HepG2 (cell line): ENCODE data around the gene PISD. TPM values are rescaled to one million over a fixed set of nuclear protein-coding genes. Genes with fewer than 3 reads are reported as not detected.

Source experiments
- ARNTL ChIP-seq: sonication (generic); formaldehyde crosslinking; IDR thresholded peaks from 2 replicates; pipeline ENCODE4 v1.4.0; 2020; ENCODE audit warnings: mild to moderate bottlenecking, missing genetic modification reagents
- FOSL1 ChIP-seq: sonication (generic); formaldehyde crosslinking; IDR thresholded peaks from 2 replicates; pipeline ENCODE4 v1.9.0; 2021; ENCODE audit warnings: missing genetic modification reagents, borderline replicate concordance
- HNRNPK ChIP-seq: fragments of 200-400 bp; formaldehyde crosslinking; IDR thresholded peaks from 2 replicates; pipeline ENCODE4 v1.6.1; 2018; ENCODE audit warnings: low read length, low read depth, moderate library complexity, mild to moderate bottlenecking; ENCODE audit not compliant: poor library complexity, severe bottlenecking
- KDM4B ChIP-seq: sonication (generic); formaldehyde crosslinking; IDR thresholded peaks from 2 replicates; pipeline ENCODE4 v1.4.0; 2020; ENCODE audit warnings: missing genetic modification reagents
- KLF11 ChIP-seq: IDR thresholded peaks from 2 replicates; pipeline ENCODE4 v1.6.1; 2016; ENCODE audit warnings: missing compliant biosample characterization
- NKX3-1 ChIP-seq: sonication (generic); formaldehyde crosslinking; IDR thresholded peaks from 2 replicates; pipeline ENCODE4 v1.5.0; 2020; ENCODE audit warnings: missing genetic modification reagents
- PHF20 ChIP-seq: sonication (generic); formaldehyde crosslinking; IDR thresholded peaks from 2 replicates; pipeline ENCODE4 v1.5.0; 2020; ENCODE audit warnings: mild to moderate bottlenecking, missing genetic modification reagents
- PRMT3 ChIP-seq: sonication (generic); formaldehyde crosslinking; IDR thresholded peaks from 2 replicates; pipeline ENCODE4 v1.8.1; 2022; ENCODE audit warnings: low read depth, mild to moderate bottlenecking, moderate library complexity, missing genetic modification reagents, borderline replicate concordance
- REL ChIP-seq: sonication (generic); formaldehyde crosslinking; conservative IDR thresholded peaks from 2 replicates; pipeline ENCODE4 v1.8.0; 2022; ENCODE audit warnings: mild to moderate bottlenecking, missing genetic modification reagents, moderate library complexity
- SYNCRIP ChIP-seq: fragments of 200-400 bp; formaldehyde crosslinking; IDR thresholded peaks from 2 replicates; pipeline ENCODE4 v1.6.1; 2018; ENCODE audit warnings: mild to moderate bottlenecking, low read depth, low read length; ENCODE audit not compliant: insufficient read depth
- TEAD3 ChIP-seq: optimal IDR thresholded peaks from 2 replicates; pipeline ENCODE3; 2016; ENCODE audit warnings: borderline replicate concordance
- TMF1 ChIP-seq: sonication (generic); formaldehyde crosslinking; IDR thresholded peaks from 2 replicates; pipeline ENCODE4 v1.8.1; 2022; ENCODE audit warnings: low read depth, missing genetic modification reagents
- ZNF543 ChIP-seq: sonication (generic); formaldehyde crosslinking; IDR thresholded peaks from 2 replicates; pipeline ENCODE4 v1.4.0; 2020; ENCODE audit warnings: mild to moderate bottlenecking, missing genetic modification reagents
- ZNF563 ChIP-seq: sonication (generic); formaldehyde crosslinking; IDR thresholded peaks from 2 replicates; pipeline ENCODE4 v1.8.0; 2022; ENCODE audit warnings: mild to moderate bottlenecking, moderate library complexity, missing genetic modification reagents
- polyA plus RNA-seq, 8 experiments: library from polyadenylated mRNA; depleted of rRNA in 3 of 8; stranded (reverse) in 7 of 8; unstranded in 1 of 8; fragments of >200 nt; fragmentation: Illumina TruSeq in 4 of 8; extraction: Trizol in 4 of 8; gene quantifications; 2 replicates each; pipeline versions ENCODE4 v1.2.1 to v1.2.3, GENCODE V29; 2011 to 2016; ENCODE audit warnings: low read depth in 4 of 8, missing spikeins in 1 of 8, mixed read lengths in 1 of 8; ENCODE audit not compliant: insufficient read depth in 1 of 8
- total RNA-seq, 5 experiments: library from RNA; depleted of rRNA; stranded (reverse); fragments of >200 nt; fragmentation: Illumina TruSeq; extraction: Trizol; gene quantifications; 2 replicates each; pipeline ENCODE4 v1.2.3, GENCODE V29; 2016; ENCODE audit warnings: low read depth in 1 of 5
- TF ChIP-seq, protein P1 (sequence below): IDR thresholded peaks from 2 replicates; pipeline ENCODE4 v1.6.1; 2016
- TF ChIP-seq, protein P2 (sequence below): sonication (generic); formaldehyde crosslinking; IDR thresholded peaks from 2 replicates; pipeline ENCODE4 v1.5.1; 2020; ENCODE audit warnings: mild to moderate bottlenecking, moderate library complexity, missing genetic modification reagents
- TF ChIP-seq, protein P3 (sequence below), 2 experiments: fragments of 450-650 bp in 1 of 2; sonication (generic) in 1 of 2; formaldehyde crosslinking in 1 of 2; IDR thresholded peaks; 2 replicates each; pipeline versions ENCODE4 v1.6.1 to v1.8.0; 2016 to 2022; ENCODE audit warnings: antibody characterized with exemption in 1 of 2, mild to moderate bottlenecking in 1 of 2, missing genetic modification reagents in 1 of 2
- TF ChIP-seq, protein P4 (sequence below): IDR thresholded peaks from 2 replicates; pipeline ENCODE4 v1.6.1; 2016; ENCODE audit warnings: missing compliant biosample characterization, missing genetic modification reagents, borderline replicate concordance

The PISD gene
- total and polyA plus RNA-seq, 2 of the 13 experiments (the other 11 are each of a cell fraction or from before 2014, with no cell fraction given), result 30.1 to 47.7 TPM

DNA sequence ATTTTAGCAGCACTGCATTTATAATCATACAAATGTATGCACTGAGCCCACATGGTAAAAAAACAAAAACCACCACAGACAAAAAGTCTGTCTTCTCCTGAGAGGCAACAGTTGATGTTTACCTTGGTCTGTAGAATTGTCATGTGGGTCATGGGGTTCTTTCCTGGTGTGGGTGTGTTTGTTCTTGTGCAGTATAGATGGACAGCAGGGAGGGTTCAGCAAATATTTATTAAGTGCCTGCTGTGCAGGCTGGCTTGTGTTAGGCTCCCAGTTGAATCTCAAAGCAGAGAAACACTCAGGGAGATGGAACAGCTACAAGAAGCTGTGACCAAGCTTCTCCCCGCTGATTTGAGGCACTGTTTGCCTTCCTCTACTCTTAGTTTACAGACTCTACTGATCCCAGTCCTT is 82.2 kb downstream of the PISD start (continued):
- TF ChIP-seq, protein P1, sequence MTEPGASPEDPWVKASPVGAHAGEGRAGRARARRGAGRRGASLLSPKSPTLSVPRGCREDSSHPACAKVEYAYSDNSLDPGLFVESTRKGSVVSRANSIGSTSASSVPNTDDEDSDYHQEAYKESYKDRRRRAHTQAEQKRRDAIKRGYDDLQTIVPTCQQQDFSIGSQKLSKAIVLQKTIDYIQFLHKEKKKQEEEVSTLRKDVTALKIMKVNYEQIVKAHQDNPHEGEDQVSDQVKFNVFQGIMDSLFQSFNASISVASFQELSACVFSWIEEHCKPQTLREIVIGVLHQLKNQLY, result peak; percentile 89
- TF ChIP-seq ZNF563 (CRISPR knock-in tag) (no peak), KDM4B (CRISPR knock-in tag) (peak; percentile 47; the same call in 1 of the 2 replicates), PHF20 (CRISPR knock-in tag) (no peak), TMF1 (no peak), REL (CRISPR knock-in tag) (no peak), FOSL1 (CRISPR knock-in tag) (peak; percentile 35; the same call in 1 of the 2 replicates), PRMT3 (no peak), KLF11 (CRISPR knock-in tag) (0 out of 2 replicates have a peak, but pooled peaks have one; percentile 44), TEAD3 (peak; percentile 69), ARNTL (CRISPR knock-in tag) (0 out of 2 replicates have a peak, but pooled peaks have one; percentile 60), NKX3-1 (CRISPR knock-in tag) (0 out of 2 replicates have a peak, but pooled peaks have one; percentile 54), SYNCRIP (no peak), ZNF543 (CRISPR knock-in tag) (peak; percentile 68; the same call in 1 of the 2 replicates), HNRNPK (no peak)
- TF ChIP-seq, protein P2, sequence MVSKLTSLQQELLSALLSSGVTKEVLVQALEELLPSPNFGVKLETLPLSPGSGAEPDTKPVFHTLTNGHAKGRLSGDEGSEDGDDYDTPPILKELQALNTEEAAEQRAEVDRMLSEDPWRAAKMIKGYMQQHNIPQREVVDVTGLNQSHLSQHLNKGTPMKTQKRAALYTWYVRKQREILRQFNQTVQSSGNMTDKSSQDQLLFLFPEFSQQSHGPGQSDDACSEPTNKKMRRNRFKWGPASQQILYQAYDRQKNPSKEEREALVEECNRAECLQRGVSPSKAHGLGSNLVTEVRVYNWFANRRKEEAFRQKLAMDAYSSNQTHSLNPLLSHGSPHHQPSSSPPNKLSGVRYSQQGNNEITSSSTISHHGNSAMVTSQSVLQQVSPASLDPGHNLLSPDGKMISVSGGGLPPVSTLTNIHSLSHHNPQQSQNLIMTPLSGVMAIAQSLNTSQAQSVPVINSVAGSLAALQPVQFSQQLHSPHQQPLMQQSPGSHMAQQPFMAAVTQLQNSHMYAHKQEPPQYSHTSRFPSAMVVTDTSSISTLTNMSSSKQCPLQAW (CRISPR knock-in tag), result no peak
- TF ChIP-seq, protein P3, sequence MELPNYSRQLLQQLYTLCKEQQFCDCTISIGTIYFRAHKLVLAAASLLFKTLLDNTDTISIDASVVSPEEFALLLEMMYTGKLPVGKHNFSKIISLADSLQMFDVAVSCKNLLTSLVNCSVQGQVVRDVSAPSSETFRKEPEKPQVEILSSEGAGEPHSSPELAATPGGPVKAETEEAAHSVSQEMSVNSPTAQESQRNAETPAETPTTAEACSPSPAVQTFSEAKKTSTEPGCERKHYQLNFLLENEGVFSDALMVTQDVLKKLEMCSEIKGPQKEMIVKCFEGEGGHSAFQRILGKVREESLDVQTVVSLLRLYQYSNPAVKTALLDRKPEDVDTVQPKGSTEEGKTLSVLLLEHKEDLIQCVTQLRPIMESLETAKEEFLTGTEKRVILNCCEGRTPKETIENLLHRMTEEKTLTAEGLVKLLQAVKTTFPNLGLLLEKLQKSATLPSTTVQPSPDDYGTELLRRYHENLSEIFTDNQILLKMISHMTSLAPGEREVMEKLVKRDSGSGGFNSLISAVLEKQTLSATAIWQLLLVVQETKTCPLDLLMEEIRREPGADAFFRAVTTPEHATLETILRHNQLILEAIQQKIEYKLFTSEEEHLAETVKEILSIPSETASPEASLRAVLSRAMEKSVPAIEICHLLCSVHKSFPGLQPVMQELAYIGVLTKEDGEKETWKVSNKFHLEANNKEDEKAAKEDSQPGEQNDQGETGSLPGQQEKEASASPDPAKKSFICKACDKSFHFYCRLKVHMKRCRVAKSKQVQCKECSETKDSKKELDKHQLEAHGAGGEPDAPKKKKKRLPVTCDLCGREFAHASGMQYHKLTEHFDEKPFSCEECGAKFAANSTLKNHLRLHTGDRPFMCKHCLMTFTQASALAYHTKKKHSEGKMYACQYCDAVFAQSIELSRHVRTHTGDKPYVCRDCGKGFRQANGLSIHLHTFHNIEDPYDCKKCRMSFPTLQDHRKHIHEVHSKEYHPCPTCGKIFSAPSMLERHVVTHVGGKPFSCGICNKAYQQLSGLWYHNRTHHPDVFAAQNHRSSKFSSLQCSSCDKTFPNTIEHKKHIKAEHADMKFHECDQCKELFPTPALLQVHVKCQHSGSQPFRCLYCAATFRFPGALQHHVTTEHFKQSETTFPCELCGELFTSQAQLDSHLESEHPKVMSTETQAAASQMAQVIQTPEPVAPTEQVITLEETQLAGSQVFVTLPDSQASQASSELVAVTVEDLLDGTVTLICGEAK (IDR thresholded peaks at IDR 0.05), result no peak
- TF ChIP-seq, protein P3 (CRISPR knock-in tag; IDR thresholded peaks at IDR 0.05), result no peak; the same call in 1 of the 2 replicates
- TF ChIP-seq, protein P4, sequence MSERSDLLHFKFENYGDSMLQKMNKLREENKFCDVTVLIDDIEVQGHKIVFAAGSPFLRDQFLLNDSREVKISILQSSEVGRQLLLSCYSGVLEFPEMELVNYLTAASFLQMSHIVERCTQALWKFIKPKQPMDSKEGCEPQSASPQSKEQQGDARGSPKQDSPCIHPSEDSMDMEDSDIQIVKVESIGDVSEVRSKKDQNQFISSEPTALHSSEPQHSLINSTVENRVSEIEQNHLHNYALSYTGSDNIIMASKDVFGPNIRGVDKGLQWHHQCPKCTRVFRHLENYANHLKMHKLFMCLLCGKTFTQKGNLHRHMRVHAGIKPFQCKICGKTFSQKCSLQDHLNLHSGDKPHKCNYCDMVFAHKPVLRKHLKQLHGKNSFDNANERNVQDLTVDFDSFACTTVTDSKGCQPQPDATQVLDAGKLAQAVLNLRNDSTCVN (CRISPR knock-in tag), result no peak
